Lower leg skin (tissue), 3 donors: Measurements from ENCODE around the gene TTC13.

Source experiments
- CTCF ChIP-seq, 3 donors: fragments of 450-650 bp; IDR thresholded peaks; one replicate each; pipeline ENCODE4 v1.5.1; 2016; ENCODE audit warnings: antibody characterized with exemption in 3 of 3, mild to moderate bottlenecking in 3 of 3, moderate library complexity in 2 of 3
- POLR2A ChIP-seq, 2 donors: fragments of 450-650 bp; IDR thresholded peaks; one replicate each; pipeline ENCODE4 v1.6.1; 2016 to 2017; ENCODE audit warnings: antibody characterized with exemption in 2 of 2, mild to moderate bottlenecking in 1 of 2, moderate library complexity in 1 of 2

GRCh38 chr1:230916587-230917283 lies 61.9 kb downstream of the TTC13 start:
- TF ChIP-seq CTCF (IDR thresholded peaks at IDR 0.05) (no peak), POLR2A (IDR thresholded peaks at IDR 0.05) (no peak)
